ENCODE results near the gene TNFRSF4.

- TF ChIP-seq CTCF (IDR thresholded peaks at IDR 0.05) (no peak), POLR2A (IDR thresholded peaks at IDR 0.05) (no peak)
These were observed 32.6 kb downstream of the TNFRSF4 start for GRCh38 chr1:1181129-1181937.

All from thyroid gland (tissue), 4 donors.